Activated gamma-delta T cell (primary cell): ENCODE data around the gene TACR1.

ENCODE experiments used
- DNase-seq: peaks from one replicate; lab custom pipeline; 2025; lab: John Stamatoyannopoulos, UW

Gene TACR1

DNA sequence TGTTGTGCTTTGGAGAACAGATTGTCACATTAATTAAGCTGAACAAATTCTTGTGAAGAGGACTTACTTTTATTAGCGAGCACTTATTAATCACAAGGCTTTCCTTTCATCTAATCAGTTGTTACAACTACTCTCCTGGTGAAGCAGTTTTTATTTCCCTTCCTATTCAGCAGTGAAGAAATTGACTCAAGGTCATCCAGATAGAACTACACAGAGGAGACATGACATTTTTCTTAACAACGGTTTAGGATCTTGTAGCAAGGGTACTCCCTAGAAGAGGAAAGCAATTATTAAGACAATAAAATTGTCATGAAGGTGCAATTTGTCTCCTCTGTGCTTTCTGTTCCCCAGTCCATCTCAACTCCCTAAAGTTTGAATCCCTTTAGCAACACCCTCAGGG, 179.5 kb downstream of the TACR1 start:
- no peak for DNase-seq

DNA sequence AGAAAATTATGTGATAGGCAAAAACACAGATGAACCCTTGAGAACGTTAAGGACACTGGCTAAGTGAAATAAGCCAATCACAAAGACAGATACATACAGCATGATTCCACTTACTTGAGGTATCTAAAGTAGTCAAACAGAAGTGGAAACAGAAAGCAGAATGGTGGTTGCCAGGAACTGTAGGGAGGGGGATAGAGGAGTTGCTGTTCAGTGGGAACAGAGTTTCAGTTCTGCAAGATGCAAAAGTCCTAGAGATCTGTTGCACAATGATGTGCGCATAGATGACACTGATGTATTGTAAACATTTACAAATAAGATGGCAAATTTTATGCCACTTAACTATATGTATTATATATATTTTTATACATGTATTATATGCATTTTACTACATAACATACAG, 181.2 kb downstream of the TACR1 start:
- DNase-seq: no peak

DNA sequence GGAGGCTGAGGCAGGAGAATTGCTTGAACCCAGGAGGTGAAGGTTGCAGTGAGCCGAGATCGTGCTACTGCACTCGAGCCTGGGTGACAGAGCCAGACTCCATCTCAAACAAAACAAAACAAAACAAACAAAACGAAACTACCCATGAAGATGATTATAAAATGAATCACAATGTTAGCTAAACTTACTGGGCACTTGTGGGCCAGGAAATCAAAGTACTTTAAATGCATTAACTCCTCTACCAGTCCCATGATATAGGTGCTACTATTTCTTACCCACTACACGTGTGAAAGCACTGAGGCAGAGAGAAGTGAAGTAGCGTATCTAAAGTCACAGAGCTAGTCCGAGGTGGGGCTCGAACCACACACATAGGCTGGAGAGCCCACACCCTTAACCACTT, 187.2 kb downstream of the TACR1 start:
- DNase-seq: no peak

DNA sequence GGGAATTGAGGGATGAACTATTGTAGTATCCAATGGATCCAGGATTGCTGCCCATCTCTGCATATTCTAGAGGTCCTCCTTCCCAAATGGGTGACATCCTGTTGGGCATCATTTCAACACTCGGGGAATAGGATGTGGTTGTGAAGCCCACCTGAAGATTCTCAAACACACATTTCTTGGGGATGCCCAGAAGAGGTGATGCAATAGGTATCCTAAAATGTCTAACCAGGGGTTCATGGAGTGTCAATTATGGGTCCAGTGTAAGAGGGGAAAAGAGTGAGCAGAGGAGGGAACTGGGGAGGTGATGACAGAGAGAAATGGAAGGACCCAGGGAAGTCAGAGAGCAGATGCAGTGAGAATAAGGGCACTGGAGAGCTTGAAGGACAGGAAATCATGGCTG, 188.7 kb downstream of the TACR1 start:
- DNase-seq: no peak

DNA sequence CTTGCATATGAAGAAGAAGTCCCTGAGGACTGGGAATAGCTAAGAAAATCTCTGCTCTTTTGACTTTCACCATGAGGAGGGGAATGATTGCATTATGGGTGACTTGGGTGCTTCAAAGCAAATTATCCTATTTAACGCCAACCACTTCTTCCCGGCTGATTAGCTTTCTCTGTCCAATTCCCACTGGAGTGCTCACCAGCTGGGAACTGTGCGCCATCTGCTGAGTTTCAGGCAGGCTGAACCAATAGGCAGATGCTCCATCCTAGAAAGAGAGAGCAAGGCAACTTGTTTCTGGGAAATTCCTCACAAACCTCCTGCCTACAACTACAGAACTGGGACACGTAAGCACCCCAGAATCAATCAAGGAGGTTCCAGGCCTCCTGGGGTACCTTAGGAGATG, 191.5 kb downstream of the TACR1 start:
- no peak for DNase-seq

DNA sequence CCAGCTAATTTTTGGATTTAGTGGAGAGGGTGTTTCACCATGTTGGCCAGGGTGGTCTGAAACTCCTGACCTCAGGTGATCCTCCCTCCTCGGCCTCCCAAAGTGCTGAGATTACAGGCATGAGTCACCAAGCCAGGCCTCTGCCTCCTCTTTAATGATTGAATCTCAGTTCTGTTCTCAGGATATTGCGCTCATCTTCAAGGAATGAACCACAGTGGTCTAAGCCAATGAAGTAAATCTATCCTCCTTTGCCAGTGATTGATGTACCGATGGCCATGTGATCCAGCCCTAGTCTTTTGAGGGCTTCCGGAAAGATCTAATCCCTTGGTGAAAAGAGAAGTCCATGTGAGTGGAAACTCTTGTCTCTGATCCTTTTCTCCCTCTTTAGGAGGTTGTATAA, 192.3 kb downstream of the TACR1 start:
- DNase-seq: no peak

DNA sequence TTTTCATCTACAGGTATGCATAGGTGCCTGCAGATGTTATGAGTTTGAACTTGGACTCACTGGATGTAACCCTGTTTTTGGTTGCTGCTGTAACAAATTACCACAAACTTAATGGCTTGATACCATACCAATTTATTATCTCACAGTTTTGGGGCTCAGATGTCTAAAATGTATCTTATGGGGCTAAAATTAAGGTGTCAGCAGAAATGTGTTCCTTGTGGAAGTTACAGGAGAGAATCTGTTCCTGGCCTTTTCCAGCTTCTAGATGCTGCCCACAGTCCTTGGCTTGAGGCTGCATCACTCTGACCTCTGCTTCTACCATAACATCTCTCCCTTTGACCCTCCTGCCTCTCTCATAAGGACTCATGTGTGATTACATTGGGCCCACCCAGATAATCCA, 193.3 kb downstream of the TACR1 start:
- DNase-seq: no peak

DNA sequence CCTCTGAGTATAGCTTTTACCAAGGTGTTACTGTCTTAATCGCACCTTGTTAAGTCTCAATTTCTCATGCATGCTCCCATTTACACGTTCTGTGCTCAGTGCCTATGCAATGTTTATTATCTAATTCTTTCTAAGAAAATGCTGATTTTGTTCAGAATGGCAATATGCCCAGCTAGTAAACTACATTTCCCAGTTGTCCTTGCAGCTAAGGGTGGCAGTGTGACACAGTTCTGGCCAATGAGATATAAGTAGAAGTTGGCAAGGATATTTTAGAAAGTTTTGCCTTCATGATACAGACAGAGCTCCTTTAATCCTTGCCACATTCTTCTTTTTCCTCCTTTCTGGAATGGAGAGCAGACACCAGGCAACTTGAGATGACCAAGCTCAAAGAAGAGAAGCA, 195.5 kb downstream of the TACR1 start:
- DNase-seq: no peak

DNA sequence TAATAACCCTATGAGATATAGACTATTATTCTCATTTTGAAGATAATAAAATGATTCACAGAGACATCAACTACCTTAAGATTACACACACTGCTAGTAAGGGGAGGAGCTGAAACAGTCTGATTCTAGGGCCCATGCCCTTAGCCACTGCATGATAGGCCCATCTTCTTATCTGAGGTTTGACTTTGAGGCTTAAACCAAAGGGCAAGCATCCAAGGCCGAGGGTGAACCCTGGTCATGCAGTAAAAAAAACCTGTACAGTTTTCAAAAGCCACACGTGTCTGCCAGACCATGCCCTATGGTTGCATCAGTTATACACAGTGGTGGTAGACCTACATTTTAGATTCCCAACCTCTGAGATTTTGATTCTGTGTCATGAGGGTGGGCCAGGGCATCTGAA, 196.0 kb downstream of the TACR1 start:
- no peak for DNase-seq

DNA sequence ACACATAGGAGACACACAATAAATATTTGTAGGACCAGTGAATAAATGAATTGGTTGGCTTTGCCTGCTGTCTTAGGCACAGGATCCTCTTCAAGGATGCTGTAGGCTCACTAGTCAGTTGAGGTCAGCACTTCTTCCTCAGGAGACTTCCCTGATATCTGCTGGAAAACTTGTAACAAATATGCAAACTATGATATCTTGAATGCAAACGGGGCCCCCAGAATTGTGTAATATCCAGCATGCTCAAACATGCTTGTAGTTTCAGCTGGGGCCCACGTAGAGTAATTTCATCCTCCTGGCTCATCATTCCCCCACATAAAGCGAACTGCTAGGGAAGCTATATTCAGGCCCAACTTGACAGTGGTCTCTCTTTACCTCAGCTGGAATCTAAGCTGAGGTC, 197.3 kb downstream of the TACR1 start:
- no peak for DNase-seq

DNA sequence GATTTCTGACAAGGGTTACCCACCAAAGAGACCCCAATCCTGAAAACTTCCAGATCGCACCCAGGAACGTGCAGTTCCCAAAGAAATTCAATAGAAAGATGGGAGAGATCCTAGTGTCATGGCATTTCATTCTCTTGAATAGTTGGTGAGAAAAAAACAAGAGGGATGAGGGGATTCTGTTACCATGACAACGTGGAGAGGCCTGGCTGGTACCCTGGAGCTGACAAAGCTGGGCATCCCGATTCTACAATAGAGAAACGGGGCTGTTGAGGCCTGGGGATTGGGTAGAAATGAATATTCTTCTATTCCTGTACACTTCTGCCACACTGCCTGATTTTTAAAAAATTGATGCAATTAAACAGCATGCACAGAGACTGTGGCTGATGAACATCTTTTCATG, 199.9 kb downstream of the TACR1 start:
- DNase-seq: no peak
